H1 (cell line): Measurements from ENCODE around the gene CSNK2B. TPM values are rescaled to one million over a fixed set of nuclear protein-coding genes. Genes with fewer than 3 reads are reported as not detected.

Source experiments
- CTCF ChIA-PET: fragments of 300-600 bp; sonication (Branson Sonifier 250); formaldehyde crosslinking; loops from one replicate; lab custom pipeline; 2021; ENCODE audit not compliant: partially characterized antibody; lab: Charles Lee
- POLR2A ChIA-PET: fragments of 300-600 bp; sonication (Branson Sonifier 250); formaldehyde crosslinking; loops from one replicate; lab custom pipeline; 2021; ENCODE audit warnings: inconsistent platforms; ENCODE audit not compliant: partially characterized antibody; lab: Charles Lee
- DNase-seq, 2 experiments: peaks; one replicate each; pipeline versions ENCODE4 v3.0.0 to v3.0.0-alpha.2; 2010 to 2022; ENCODE audit warnings: low spot score in 2 of 2, low read depth in 1 of 2, mixed read lengths in 1 of 2
- FAIRE-seq: peaks from 2 replicates; lab custom pipeline; 2011; peaks lifted over from hg19 to GRCh38; lab: Jason Lieb, UNC
- H2AFZ ChIP-seq: 2 replicates; pipeline ENCODE4 v1.8.1; 2012; ENCODE audit warnings: low read length, inconsistent platforms
- H2AK5ac ChIP-seq: 2 replicates; pipeline ENCODE4 v1.6.1; 2013; ENCODE audit warnings: low read depth, low read length
- H2BK120ac ChIP-seq: replicated peaks from 2 replicates; pipeline ENCODE3; 2013; ENCODE audit warnings: low read depth, low read length, inconsistent platforms
- H2BK12ac ChIP-seq: 2 replicates; pipeline ENCODE4 v1.6.1; 2013; ENCODE audit warnings: low read depth, low read length
- H2BK15ac ChIP-seq: 2 replicates; pipeline ENCODE4 v1.6.1; 2013; ENCODE audit warnings: low read length
- H2BK20ac ChIP-seq: 2 replicates; pipeline ENCODE4 v1.6.1; 2013; ENCODE audit warnings: low read length
- H2BK5ac ChIP-seq: 2 replicates; pipeline ENCODE4 v1.6.1; 2013; ENCODE audit warnings: low read depth, low read length
- H3K14ac ChIP-seq: 2 replicates; pipeline ENCODE4 v1.6.1; 2013; ENCODE audit warnings: inconsistent platforms; ENCODE audit not compliant: insufficient read length
- H3K18ac ChIP-seq: 2 replicates; pipeline ENCODE4 v1.6.1; 2013; ENCODE audit warnings: low read length; ENCODE audit errors: extremely low read depth
- H3K23ac ChIP-seq: 2 replicates; pipeline ENCODE4 v1.6.1; 2013; ENCODE audit warnings: inconsistent platforms; ENCODE audit not compliant: insufficient read length
- H3K23me2 ChIP-seq: 2 replicates; pipeline ENCODE4 v1.6.1; 2013; ENCODE audit warnings: low read depth, low read length
- H3K27ac ChIP-seq: 2 replicates; pipeline ENCODE4 v1.6.1; 2011; ENCODE audit warnings: low read depth, low read length, inconsistent platforms
- H3K27me3 ChIP-seq, 4 experiments: replicated peaks in 1 of 4; 1 replicate in 1 of 4; 2 replicates in 3 of 4; pipeline versions ENCODE4 v1.6.1 to v1.8.1; 2011 to 2013; ENCODE audit warnings: low read length in 3 of 4, mild to moderate bottlenecking in 3 of 4, inconsistent platforms in 2 of 4, mixed read lengths in 2 of 4, moderate library complexity in 1 of 4; ENCODE audit not compliant: control insufficient read depth in 3 of 4, insufficient read depth in 3 of 4; ENCODE audit errors: extremely low read depth in 1 of 4
- H3K36me3 ChIP-seq, 4 experiments: 2 replicates each; pipeline versions ENCODE4 v1.6.1 to v1.8.1; 2011 to 2013; ENCODE audit warnings: mild to moderate bottlenecking in 4 of 4, low read length in 3 of 4, moderate library complexity in 2 of 4, control low read depth in 1 of 4, inconsistent platforms in 1 of 4; ENCODE audit not compliant: insufficient read depth in 4 of 4, control insufficient read depth in 2 of 4
- H3K4ac ChIP-seq: replicated peaks from 2 replicates; pipeline ENCODE3; 2013; ENCODE audit warnings: low read length, low read depth, mixed read lengths, inconsistent platforms; ENCODE audit not compliant: insufficient read length
- H3K4me1 ChIP-seq, 4 experiments: replicated peaks in 1 of 4; 1 replicate in 1 of 4; 2 replicates in 3 of 4; pipeline versions ENCODE4 v1.6.1 to v1.8.1; 2011 to 2013; ENCODE audit warnings: low read length in 3 of 4, inconsistent platforms in 2 of 4, mixed read lengths in 1 of 4; ENCODE audit not compliant: insufficient read depth in 4 of 4, control insufficient read depth in 3 of 4
- H3K4me2 ChIP-seq, 2 experiments: 2 replicates each; pipeline versions ENCODE4 v1.6.1 to v1.8.1; 2011 to 2013; ENCODE audit warnings: low read depth in 2 of 2, low read length in 2 of 2, control low read depth in 1 of 2, inconsistent platforms in 1 of 2, mild to moderate bottlenecking in 1 of 2; ENCODE audit not compliant: insufficient read depth in 1 of 2
- H3K4me3 ChIP-seq, 4 experiments: fragments of 200-600, 300-600 bp in 1 of 4; sonication (generic), shearing (Covaris generic), sonication (Bioruptor Twin) in 1 of 4; 2 replicates each; pipeline versions ENCODE4 v1.5.1 to v1.8.1; 2011 to 2016; ENCODE audit warnings: low read length in 4 of 4, low read depth in 3 of 4, control low read depth in 2 of 4, inconsistent platforms in 2 of 4, mild to moderate bottlenecking in 2 of 4, mixed read lengths in 1 of 4, moderate library complexity in 1 of 4; ENCODE audit not compliant: insufficient read depth in 2 of 4; ENCODE audit errors: extremely low read depth in 1 of 4
- H3K56ac ChIP-seq: replicated peaks from 2 replicates; pipeline ENCODE3; 2013; ENCODE audit warnings: low read depth, mild to moderate bottlenecking, mixed read lengths, low read length, inconsistent platforms; ENCODE audit not compliant: insufficient read length
- H3K79me1 ChIP-seq: 2 replicates; pipeline ENCODE4 v1.6.1; 2013; ENCODE audit warnings: low read depth, low read length, control low read depth
- H3K79me2 ChIP-seq, 2 experiments: 2 replicates each; pipeline versions ENCODE4 v1.6.1 to v1.8.1; 2012 to 2013; ENCODE audit warnings: low read length in 2 of 2, mild to moderate bottlenecking in 2 of 2, inconsistent platforms in 1 of 2; ENCODE audit not compliant: insufficient read depth in 2 of 2, control insufficient read depth in 1 of 2
- H3K9ac ChIP-seq, 4 experiments: replicated peaks in 1 of 4; 1 replicate in 1 of 4; 2 replicates in 3 of 4; pipeline versions ENCODE4 v1.6.1 to v1.8.1; 2011 to 2013; ENCODE audit warnings: low read depth in 3 of 4, low read length in 3 of 4, control low read depth in 2 of 4, mild to moderate bottlenecking in 2 of 4, moderate library complexity in 2 of 4, inconsistent platforms in 1 of 4; ENCODE audit errors: extremely low read depth in 1 of 4
- H3K9me3 ChIP-seq, 2 experiments: 2 replicates each; pipeline versions ENCODE4 v1.6.1 to v1.8.1; 2012 to 2013; ENCODE audit warnings: mild to moderate bottlenecking in 2 of 2, moderate library complexity in 2 of 2, control low read depth in 1 of 2, inconsistent platforms in 1 of 2, low read depth in 1 of 2, low read length in 1 of 2, mixed read lengths in 1 of 2; ENCODE audit not compliant: insufficient read depth in 2 of 2
- H4K20me1 ChIP-seq, 2 experiments: replicated peaks in 1 of 2; 2 replicates each; pipeline versions ENCODE3 to v1.8.1; 2011 to 2013; ENCODE audit warnings: inconsistent platforms in 2 of 2, low read length in 2 of 2, mild to moderate bottlenecking in 1 of 2; ENCODE audit not compliant: insufficient read depth in 2 of 2, control insufficient read depth in 1 of 2
- H4K5ac ChIP-seq: 2 replicates; pipeline ENCODE4 v1.6.1; 2013; ENCODE audit warnings: low read length, low read depth, mixed read lengths, inconsistent platforms; ENCODE audit not compliant: insufficient read length
- H4K8ac ChIP-seq: 2 replicates; pipeline ENCODE4 v1.8.0; 2013; ENCODE audit warnings: mild to moderate bottlenecking, moderate library complexity, low read length, inconsistent platforms; ENCODE audit not compliant: insufficient read depth; ENCODE audit errors: extremely low read depth
- H4K91ac ChIP-seq: replicated peaks from 2 replicates; pipeline ENCODE3; 2013; ENCODE audit warnings: low read length, mixed read lengths, inconsistent platforms; ENCODE audit not compliant: insufficient read length
- BACH1 ChIP-seq: IDR thresholded peaks from 2 replicates; pipeline ENCODE4 v1.6.1; 2012; ENCODE audit warnings: low read length, improper control_type of control experiment
- EGR1 ChIP-seq: IDR thresholded peaks from 2 replicates; pipeline ENCODE4 v1.6.1; 2011; ENCODE audit warnings: low read depth, low read length, borderline replicate concordance
- EZH2 ChIP-seq: fragments of 200-600 bp; sonication (generic); IDR thresholded peaks from 2 replicates; pipeline ENCODE4 v1.7.1; 2012; ENCODE audit warnings: low read depth, mild to moderate bottlenecking, moderate library complexity, low read length, inconsistent platforms; ENCODE audit not compliant: severe bottlenecking
- GABPA ChIP-seq: IDR thresholded peaks from 2 replicates; pipeline ENCODE4 v1.6.1; 2011; ENCODE audit warnings: mild to moderate bottlenecking, low read length, moderate library complexity, borderline replicate concordance; ENCODE audit not compliant: insufficient read depth
- JUND ChIP-seq: IDR thresholded peaks from 2 replicates; pipeline ENCODE4 v1.6.1; 2011; ENCODE audit warnings: mild to moderate bottlenecking, improper control_type of control experiment, low read length
- PHF8 ChIP-seq: fragments of 200-600 bp; sonication (generic); conservative IDR thresholded peaks from 2 replicates; pipeline ENCODE4 v1.7.1; 2012; ENCODE audit warnings: low read depth, mild to moderate bottlenecking, inconsistent platforms, low read length, moderate library complexity
- POLR2AphosphoS5 ChIP-seq: IDR thresholded peaks from 2 replicates; pipeline ENCODE4 v1.6.1; 2011; ENCODE audit warnings: low read depth, low read length
- SIRT6 ChIP-seq: IDR thresholded peaks from one replicate; pipeline ENCODE4 v1.7.1; 2012; ENCODE audit warnings: low read length, inconsistent platforms
- TAF7 ChIP-seq: optimal IDR thresholded peaks from 2 replicates; pipeline ENCODE3; 2011; ENCODE audit warnings: low read depth, mild to moderate bottlenecking, inconsistent platforms, low read length, moderate library complexity, borderline replicate concordance
- WGBS, 2 experiments: shearing (Covaris generic) in 1 of 2; methylation state at CpG; one replicate each; pipeline versions ENCODE4 v1.1.6 to v1.1.7; 2013 to 2015; ENCODE audit warnings: low lambda C conversion rate in 2 of 2, mixed read lengths in 2 of 2, inconsistent platforms in 1 of 2, low coverage in 1 of 2, missing lambda C conversion rate in 1 of 2; ENCODE audit not compliant: insufficient replicate concordance in 2 of 2, insufficient coverage in 1 of 2, insufficient read length in 1 of 2; ENCODE audit errors: extremely low coverage in 1 of 2, missing lambda C conversion rate in 1 of 2; 5-methylcytosine and 5-hydroxymethylcytosine counted together
- polyA plus RNA-seq, 7 experiments: library from polyadenylated mRNA; depleted of rRNA in 3 of 7; stranded (reverse) in 5 of 7; unstranded in 2 of 7; fragments of >200 nt in 5 of 7; fragments of 200-250 nt in 2 of 7; gene quantifications; 1 replicate in 5 of 7; 2 replicates in 1 of 7; 4 replicates in 1 of 7; pipeline versions ENCODE4 v1.2.1 to v1.2.3, GENCODE V29; 2011 to 2013; ENCODE audit warnings: missing spikeins in 2 of 7, mixed read lengths in 2 of 7
- total RNA-seq: library from RNA; stranded (reverse); fragmentation: NEBNext Ultra II Directional; extraction: Animal tissue kit (Norgen Biotek cat#: 25700); gene quantifications from 2 replicates; pipeline ENCODE4 v1.2.1, GENCODE V29; 2021
- TF ChIP-seq, protein P1 (sequence below): IDR thresholded peaks from 2 replicates; pipeline ENCODE4 v1.6.1; 2012; ENCODE audit warnings: low read length, inconsistent platforms
- TF ChIP-seq, protein P2 (sequence below): IDR thresholded peaks from 2 replicates; pipeline ENCODE4 v1.6.1; 2011; ENCODE audit warnings: low read depth, mild to moderate bottlenecking, low read length; ENCODE audit not compliant: insufficient read depth

CSNK2B gene
- total and polyA plus RNA-seq, 2 of the 8 experiments (the other 6 are each of a cell fraction or from before 2014, with no cell fraction given), result 169 to 208 TPM

DNA sequence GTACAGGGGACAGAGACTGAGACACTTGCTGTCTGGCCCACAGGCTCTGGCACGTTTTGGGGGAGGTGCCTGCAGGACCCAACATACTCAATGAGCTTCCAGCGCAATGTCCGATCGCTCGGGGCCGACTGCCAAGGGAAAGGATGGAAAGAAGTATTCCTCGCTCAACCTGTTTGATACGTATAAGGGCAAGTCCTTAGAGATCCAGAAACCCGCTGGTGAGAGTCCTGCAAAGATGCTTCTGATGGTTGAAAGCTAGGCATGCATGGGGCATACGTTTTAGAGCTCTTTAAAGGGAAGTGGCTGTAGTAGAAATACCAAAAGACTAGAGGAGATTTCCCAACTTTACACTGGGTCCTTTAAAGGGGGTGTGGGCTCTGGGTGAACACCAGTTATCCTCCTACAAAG, 43.2 kb upstream of the CSNK2B start:
- peak overlapping the region in 2 of 4 experiments; percentile 34 to 75; a peak in 3 of 7 replicates for H3K9ac ChIP-seq
- H2BK15ac ChIP-seq, result no peak overlapping the region
- no peak overlapping the region for H3K23ac ChIP-seq
- FAIRE-seq, result no peak
- H3K14ac ChIP-seq, result no peak overlapping the region
- no peak for DNase-seq
- no peaks in the 10 kb centered on the region for H3K9me3 ChIP-seq
- peaks cover 45 to 59% (median 48%) of the 10 kb centered on the region in 4 experiments for H3K36me3 ChIP-seq
- no peak overlapping the region for H4K8ac ChIP-seq
- H2BK12ac ChIP-seq, result no peak overlapping the region
- H2AK5ac ChIP-seq, result no peak overlapping the region
- peaks cover 0 to 2% (median 0%) of the 10 kb centered on the region in 4 experiments; a peak in 1 of 7 replicates for H3K4me1 ChIP-seq
- no peaks in the 10 kb centered on the region for H3K27me3 ChIP-seq
- no peak overlapping the region for H3K56ac ChIP-seq
- CTCF ChIA-PET, result interaction anchor here (0.5 to 2.7 kb wide), 12 partner anchors 12 to 76 kb away, joined by 3 to 10 read pairs (median 5); partner anchors contain the start of genes ATP6V1G2, BAG6, LST1 and NFKBIL1
- H4K91ac ChIP-seq, result no peak overlapping the region
- no peak overlapping the region for H2BK20ac ChIP-seq
- no peak overlapping the region for H2AFZ ChIP-seq
- peaks cover 4 to 18% of the 10 kb centered on the region in 2 experiments for H4K20me1 ChIP-seq
- POLR2A ChIA-PET, result interaction anchor here (0.8 to 34.9 kb wide), 18 partner anchors 7 to 349 kb away, joined by 3 to 883 read pairs (median 5); partner anchors contain the start of genes APOM, ATP6V1G2, BAG6 and C6orf47
- peaks cover 15% of the 10 kb centered on the region; the same call in 1 of the 2 replicates for H3K79me1 ChIP-seq
- peaks cover 5% of the 10 kb centered on the region; the same call in 1 of the 2 replicates for H3K23me2 ChIP-seq
- WGBS, 2 experiments, result 85% methylated on average over 10 of the region's 10 CpGs; no CpG with 5 or more reads in 1 of the 2 experiments
- H2BK120ac ChIP-seq, result no peak overlapping the region
- H3K4me3 ChIP-seq, result peak overlapping the region; percentile 88 to 98 (median 98); a peak in 5 of 8 replicates
- H3K4me2 ChIP-seq, result peak overlapping the region; percentile 81 to 93
- H3K79me2 ChIP-seq, result peaks cover 24 to 46% of the 10 kb centered on the region in 2 experiments
- H3K18ac ChIP-seq, result no peak overlapping the region
- no peak overlapping the region for H4K5ac ChIP-seq
- no peak overlapping the region for H2BK5ac ChIP-seq
- no peak overlapping the region for H3K4ac ChIP-seq
- H3K27ac ChIP-seq, result peak overlapping the region; percentile 10; the same call in 1 of the 2 replicates
- TF ChIP-seq, protein P1, sequence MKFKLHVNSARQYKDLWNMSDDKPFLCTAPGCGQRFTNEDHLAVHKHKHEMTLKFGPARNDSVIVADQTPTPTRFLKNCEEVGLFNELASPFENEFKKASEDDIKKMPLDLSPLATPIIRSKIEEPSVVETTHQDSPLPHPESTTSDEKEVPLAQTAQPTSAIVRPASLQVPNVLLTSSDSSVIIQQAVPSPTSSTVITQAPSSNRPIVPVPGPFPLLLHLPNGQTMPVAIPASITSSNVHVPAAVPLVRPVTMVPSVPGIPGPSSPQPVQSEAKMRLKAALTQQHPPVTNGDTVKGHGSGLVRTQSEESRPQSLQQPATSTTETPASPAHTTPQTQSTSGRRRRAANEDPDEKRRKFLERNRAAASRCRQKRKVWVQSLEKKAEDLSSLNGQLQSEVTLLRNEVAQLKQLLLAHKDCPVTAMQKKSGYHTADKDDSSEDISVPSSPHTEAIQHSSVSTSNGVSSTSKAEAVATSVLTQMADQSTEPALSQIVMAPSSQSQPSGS, result no peak
- TF ChIP-seq EGR1 (no peak), GABPA (no peak), JUND (no peak), SIRT6 (no peak), EZH2 (no peak), BACH1 (no peak), POLR2AphosphoS5 (no peak), PHF8 (no peak), TAF7 (no peak)
- TF ChIP-seq, protein P2, sequence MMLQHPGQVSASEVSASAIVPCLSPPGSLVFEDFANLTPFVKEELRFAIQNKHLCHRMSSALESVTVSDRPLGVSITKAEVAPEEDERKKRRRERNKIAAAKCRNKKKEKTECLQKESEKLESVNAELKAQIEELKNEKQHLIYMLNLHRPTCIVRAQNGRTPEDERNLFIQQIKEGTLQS, result no peak
